Osteocyte (in vitro differentiated cells): ENCODE data around the gene SLC12A4. TPM values are rescaled to one million over a fixed set of nuclear protein-coding genes. Genes with fewer than 3 reads are reported as not detected.
A peak's percentile ranks its signal among the peaks of the same experiment; 100 is the strongest.
"Not testable (repeated sequence)": the region's sequence is repeated elsewhere in the genome, so short reads cannot be mapped to it uniquely, and the experiment has no call there.

ENCODE experiments used
- DNase-seq: peaks from one replicate; pipeline ENCODE4 v3.0.0; 2021; ENCODE audit warnings: mixed read lengths; ENCODE audit not compliant: unreplicated experiment; ENCODE audit errors: extremely low spot score
- H3K27ac Mint-ChIP-seq: one replicate; pipeline ENCODE4 v1.8.0; 2021; ENCODE audit warnings: mild to moderate bottlenecking, mixed read lengths; ENCODE audit not compliant: unreplicated experiment
- H3K27me3 Mint-ChIP-seq: one replicate; pipeline ENCODE4 v1.8.0; 2021; ENCODE audit warnings: mixed read lengths; ENCODE audit not compliant: unreplicated experiment
- H3K36me3 Mint-ChIP-seq: one replicate; pipeline ENCODE4 v1.8.0; 2021; ENCODE audit warnings: mixed read lengths; ENCODE audit not compliant: unreplicated experiment
- H3K4me1 Mint-ChIP-seq: one replicate; pipeline ENCODE4 v1.8.0; 2021; ENCODE audit warnings: mixed read lengths; ENCODE audit not compliant: unreplicated experiment
- H3K4me3 Mint-ChIP-seq: one replicate; pipeline ENCODE4 v1.8.0; 2021; ENCODE audit warnings: mild to moderate bottlenecking, moderate library complexity, mixed read lengths; ENCODE audit not compliant: unreplicated experiment
- H3K9me3 Mint-ChIP-seq: one replicate; pipeline ENCODE4 v1.8.0; 2021; ENCODE audit warnings: mixed read lengths; ENCODE audit not compliant: unreplicated experiment
- CTCF ChIP-seq: fragments of 200-600 bp; sonication (generic); IDR thresholded peaks from 2 replicates; pipeline ENCODE4 v1.5.0; 2021; ENCODE audit warnings: antibody characterized with exemption, mild to moderate bottlenecking, moderate library complexity
- total RNA-seq: library from RNA; stranded (reverse); gene quantifications from 2 replicates; pipeline ENCODE4 v1.2.1, GENCODE V29; 2021

The SLC12A4 gene
- total RNA-seq, 1 donor from 2014 or later, result 90.7 TPM

GRCh38 chr16:67919622-67920221 lies 48.7 kb downstream of the SLC12A4 start:
- no peak for TF ChIP-seq CTCF
- no peaks in the 10 kb centered on the region for H3K9me3 Mint-ChIP-seq
- DNase-seq, result no peak
- H3K27ac Mint-ChIP-seq, result no peak overlapping the region
- H3K4me3 Mint-ChIP-seq, result no peak overlapping the region
- peaks cover under 1% of the 10 kb centered on the region for H3K36me3 Mint-ChIP-seq
- peaks cover 21% of the 10 kb centered on the region for H3K4me1 Mint-ChIP-seq
- no peaks in the 10 kb centered on the region for H3K27me3 Mint-ChIP-seq

- TF ChIP-seq CTCF, result no peak
- H3K4me1 Mint-ChIP-seq, result peaks cover 21% of the 10 kb centered on the region
Measured at GRCh38 chr16:67917852-67918236, 50.6 kb downstream of the SLC12A4 start.

GRCh38 chr16:67917140-67917851 lies 51.1 kb downstream of the SLC12A4 start:
- Mint-ChIP-seq H3K4me1 (peaks cover 21% of the 10 kb centered on the region), H3K4me3 (no peak overlapping the region), H3K27ac (peak overlapping the region; percentile 86), H3K36me3 (peaks cover 2% of the 10 kb centered on the region), H3K9me3 (no peaks in the 10 kb centered on the region), H3K27me3 (no peaks in the 10 kb centered on the region)
- no peak for TF ChIP-seq CTCF
- no peak for DNase-seq

More at GRCh38 chr16:67917852-67918236, 50.6 kb downstream of the SLC12A4 start:
- Mint-ChIP-seq H3K27ac (peak overlapping the region; percentile 86), H3K36me3 (peaks cover 2% of the 10 kb centered on the region), H3K4me3 (no peak overlapping the region), H3K27me3 (no peaks in the 10 kb centered on the region), H3K9me3 (no peaks in the 10 kb centered on the region)
- DNase-seq, result no peak

- no peaks in the 10 kb centered on the region for H3K9me3 Mint-ChIP-seq
- H3K27ac Mint-ChIP-seq, result peak overlapping the region; percentile 51
- no peaks in the 10 kb centered on the region for H3K27me3 Mint-ChIP-seq
- peaks cover 21% of the 10 kb centered on the region for H3K4me1 Mint-ChIP-seq
- TF ChIP-seq CTCF, result no peak
- no peak overlapping the region for H3K4me3 Mint-ChIP-seq
- DNase-seq, result no peak
- peaks cover 2% of the 10 kb centered on the region for H3K36me3 Mint-ChIP-seq
Measured at GRCh38 chr16:67915831-67916723, 52.4 kb downstream of the SLC12A4 start.

- not testable (repeated sequence) for DNase-seq, H3K27me3 Mint-ChIP-seq, H3K27ac Mint-ChIP-seq, H3K4me3 Mint-ChIP-seq, H3K36me3 Mint-ChIP-seq, H3K9me3 Mint-ChIP-seq
- peaks cover 21% of the 10 kb centered on the region for H3K4me1 Mint-ChIP-seq
Measured at GRCh38 chr16:67915496-67915769, 53.0 kb downstream of the SLC12A4 start.
